Astrocyte (in vitro differentiated cells and primary cell): Measurements from ENCODE around the gene PLOD1. TPM values are rescaled to one million over a fixed set of nuclear protein-coding genes. Genes with fewer than 3 reads are reported as not detected.

ENCODE experiments used
- DNase-seq: peaks from one replicate; pipeline ENCODE4 v3.0.0-alpha.2; 2010; ENCODE audit warnings: low read depth
- FAIRE-seq: peaks from 2 replicates; lab custom pipeline; 2011; peaks lifted over from hg19 to GRCh38; lab: Jason Lieb, UNC
- H2AFZ ChIP-seq: 2 replicates; pipeline ENCODE4 v1.6.0; 2012; ENCODE audit warnings: low read depth, low read length, inconsistent platforms
- H3K27ac ChIP-seq: 2 replicates; pipeline ENCODE4 v1.5.1; 2011; ENCODE audit warnings: low read depth, low read length, inconsistent platforms
- H3K27me3 ChIP-seq: 2 replicates; pipeline ENCODE4 v1.6.0; 2011; ENCODE audit warnings: low read length, inconsistent platforms; ENCODE audit not compliant: insufficient read depth
- H3K36me3 ChIP-seq: 2 replicates; pipeline ENCODE4 v1.5.1; 2011; ENCODE audit warnings: low read length, inconsistent platforms; ENCODE audit not compliant: insufficient read depth
- H3K4me1 ChIP-seq: 2 replicates; pipeline ENCODE4 v1.5.1; 2011; ENCODE audit warnings: low read length, inconsistent platforms; ENCODE audit not compliant: insufficient read depth
- H3K4me2 ChIP-seq: 2 replicates; pipeline ENCODE4 v1.6.0; 2012; ENCODE audit warnings: low read length, inconsistent platforms
- H3K4me3 ChIP-seq: 2 replicates; pipeline ENCODE4 v1.5.1; 2011; ENCODE audit warnings: low read depth, mild to moderate bottlenecking, low read length, inconsistent platforms; ENCODE audit not compliant: insufficient read depth
- H3K79me2 ChIP-seq: 2 replicates; pipeline ENCODE4 v1.6.0; 2012; ENCODE audit warnings: mild to moderate bottlenecking, low read length, inconsistent platforms; ENCODE audit not compliant: insufficient read depth
- H3K9ac ChIP-seq: 2 replicates; pipeline ENCODE4 v1.6.0; 2012; ENCODE audit warnings: mild to moderate bottlenecking, low read length, inconsistent platforms
- H3K9me3 ChIP-seq: 2 replicates; pipeline ENCODE4 v1.5.1; 2012; ENCODE audit warnings: low read depth, mild to moderate bottlenecking, low read length, inconsistent platforms; ENCODE audit not compliant: insufficient read depth
- H4K20me1 ChIP-seq: 2 replicates; pipeline ENCODE4 v1.6.0; 2012; ENCODE audit warnings: low read length, inconsistent platforms; ENCODE audit not compliant: insufficient read depth
- H3K27ac Mint-ChIP-seq: one replicate; pipeline ENCODE4 v1.8.0; 2021; ENCODE audit warnings: mild to moderate bottlenecking, mixed read lengths; ENCODE audit not compliant: unreplicated experiment
- H3K27me3 Mint-ChIP-seq: one replicate; pipeline ENCODE4 v1.8.0; 2021; ENCODE audit warnings: low read depth, mixed read lengths; ENCODE audit not compliant: unreplicated experiment
- H3K36me3 Mint-ChIP-seq: one replicate; pipeline ENCODE4 v1.8.0; 2021; ENCODE audit warnings: low read depth, mixed read lengths; ENCODE audit not compliant: unreplicated experiment
- H3K4me1 Mint-ChIP-seq: one replicate; pipeline ENCODE4 v1.8.0; 2021; ENCODE audit warnings: low read depth, mixed read lengths; ENCODE audit not compliant: unreplicated experiment
- H3K4me3 Mint-ChIP-seq: one replicate; pipeline ENCODE4 v1.8.0; 2021; ENCODE audit warnings: mild to moderate bottlenecking, moderate library complexity, mixed read lengths; ENCODE audit not compliant: unreplicated experiment
- H3K9me3 Mint-ChIP-seq: one replicate; pipeline ENCODE4 v1.8.0; 2021; ENCODE audit warnings: mild to moderate bottlenecking, mixed read lengths; ENCODE audit not compliant: unreplicated experiment
- CTCF ChIP-seq: IDR thresholded peaks from 2 replicates; pipeline ENCODE4 v1.5.1; 2011; ENCODE audit warnings: low read depth, mild to moderate bottlenecking, inconsistent platforms, low read length, moderate library complexity; ENCODE audit not compliant: insufficient read depth
- EZH2 ChIP-seq: IDR thresholded peaks from 2 replicates; pipeline ENCODE4 v1.6.1; 2012; ENCODE audit warnings: mild to moderate bottlenecking, low read length, inconsistent platforms; ENCODE audit not compliant: insufficient read depth
- total RNA-seq: library from RNA; stranded (reverse); gene quantifications from 2 replicates; pipeline ENCODE4 v1.2.1, GENCODE V29; 2021

The PLOD1 gene
- total RNA-seq, 1 donor from 2014 or later = 375 TPM

- H3K79me2 ChIP-seq = peaks cover 45% of the 10 kb centered on the region
- H3K27me3 Mint-ChIP-seq = no peaks in the 10 kb centered on the region
- peaks cover 3% of the 10 kb centered on the region for H3K36me3 ChIP-seq
- H3K36me3 Mint-ChIP-seq = peaks cover 11% of the 10 kb centered on the region
- H3K4me2 ChIP-seq = no peak overlapping the region
- H3K27me3 ChIP-seq = no peaks in the 10 kb centered on the region
- H2AFZ ChIP-seq = no peak overlapping the region
- TF ChIP-seq EZH2 (no peak), CTCF (no peak)
- no peak overlapping the region for H3K27ac ChIP-seq
- no peak overlapping the region for H3K4me3 ChIP-seq
- H3K4me1 Mint-ChIP-seq = peaks cover 37% of the 10 kb centered on the region
- H3K4me1 ChIP-seq = peaks cover 20% of the 10 kb centered on the region
- peaks cover 50% of the 10 kb centered on the region for H4K20me1 ChIP-seq
- peak overlapping the region; percentile 93 for H3K27ac Mint-ChIP-seq
- FAIRE-seq (no peak), DNase-seq (no peak)
- H3K9me3 ChIP-seq = no peaks in the 10 kb centered on the region
- H3K9me3 Mint-ChIP-seq = no peaks in the 10 kb centered on the region
- no peak overlapping the region for H3K4me3 Mint-ChIP-seq
- no peak overlapping the region for H3K9ac ChIP-seq
These were observed 14.9 kb upstream of the PLOD1 start for GRCh38 chr1:11919621-11920020.

- Mint-ChIP-seq H3K4me3 (no peak overlapping the region), H3K27ac (peak overlapping the region; percentile 53)
- peaks cover 53% of the 10 kb centered on the region for H3K79me2 ChIP-seq
These were observed 14.1 kb upstream of the PLOD1 start for GRCh38 chr1:11920239-11920903.

More at GRCh38 chr1:11920239-11920903, 14.1 kb upstream of the PLOD1 start:
- DNase-seq (peak; percentile 38), FAIRE-seq (no peak)
- H3K9me3 ChIP-seq = no peaks in the 10 kb centered on the region
- Mint-ChIP-seq H3K4me1 (peaks cover 40% of the 10 kb centered on the region), H3K36me3 (peaks cover 11% of the 10 kb centered on the region), H3K27me3 (no peaks in the 10 kb centered on the region), H3K9me3 (no peaks in the 10 kb centered on the region)
- H3K36me3 ChIP-seq = peaks cover 3% of the 10 kb centered on the region
- no peak overlapping the region for H3K9ac ChIP-seq
- H3K4me2 ChIP-seq = peak overlapping the region; percentile 50
- TF ChIP-seq CTCF = no peak
- no peak for TF ChIP-seq EZH2
- no peaks in the 10 kb centered on the region for H3K27me3 ChIP-seq
- H3K27ac ChIP-seq = no peak overlapping the region
- peaks cover 25% of the 10 kb centered on the region for H3K4me1 ChIP-seq
- H3K4me3 ChIP-seq = no peak overlapping the region
- no peak overlapping the region for H2AFZ ChIP-seq
- H4K20me1 ChIP-seq = peaks cover 55% of the 10 kb centered on the region
